Measurements from ENCODE around the gene CPNE5. TPM values are rescaled to one million over a fixed set of nuclear protein-coding genes. Genes with fewer than 3 reads are reported as not detected.

The CPNE5 gene
- polyA plus RNA-seq, 4 donors: 2.0 to 10.8 (median 4.1) TPM

DNA sequence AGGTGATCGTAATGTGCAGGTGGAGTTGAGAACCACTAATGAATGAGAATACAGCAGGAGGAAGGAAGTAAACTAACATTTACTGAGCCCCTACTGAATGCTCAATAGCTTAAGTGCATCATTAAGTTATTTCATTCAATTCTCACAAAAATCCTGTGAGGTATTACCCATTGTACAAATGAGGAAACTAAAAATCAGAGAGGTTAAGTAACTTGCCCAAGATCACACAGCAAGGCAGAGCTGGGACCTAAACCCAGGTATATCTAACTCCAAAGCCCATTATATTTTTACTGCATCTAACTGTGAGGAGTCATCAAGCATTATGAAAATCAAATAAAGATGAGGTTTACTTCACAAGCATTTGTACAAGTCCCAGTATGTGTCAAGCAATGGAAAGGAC lies 35.3 kb downstream of the CPNE5 start:
- WGBS, 3 donors: 52 to 71% (median 57%) methylated on average over 1 of the region's 1 CpG
- H3K36me3 ChIP-seq (ENCODE audit: control insufficient read depth in 3 of 3, insufficient read depth in 2 of 3, low read depth in 1 of 3, low read length in 3 of 3): peaks cover 0 to 3% (median 0%) of the 10 kb centered on the region in 3 donors
- no peak overlapping the region for H3K27ac ChIP-seq (ENCODE audit: low read depth in 1 of 3, low read length in 2 of 3)
- no peaks in the 10 kb centered on the region for H3K9me3 ChIP-seq (ENCODE audit: control insufficient read depth in 2 of 2, insufficient read depth in 1 of 2, low read depth in 1 of 2, low read length in 1 of 2)
- no peak for DNase-seq
- no peak for FAIRE-seq
- peaks cover 0 to 6% (median 0%) of the 10 kb centered on the region in 3 donors for H3K4me1 ChIP-seq (ENCODE audit: control insufficient read depth in 3 of 3, insufficient read depth in 2 of 3, low read depth in 1 of 3, low read length in 2 of 3)
- H3K27me3 ChIP-seq (ENCODE audit: control insufficient read depth in 3 of 3, insufficient read depth in 3 of 3, low read length in 3 of 3): peaks cover 0 to 16% (median 0%) of the 10 kb centered on the region in 3 donors
- no peak overlapping the region for H3K4me3 ChIP-seq (ENCODE audit: low read depth in 1 of 3, low read length in 3 of 3)

DNA sequence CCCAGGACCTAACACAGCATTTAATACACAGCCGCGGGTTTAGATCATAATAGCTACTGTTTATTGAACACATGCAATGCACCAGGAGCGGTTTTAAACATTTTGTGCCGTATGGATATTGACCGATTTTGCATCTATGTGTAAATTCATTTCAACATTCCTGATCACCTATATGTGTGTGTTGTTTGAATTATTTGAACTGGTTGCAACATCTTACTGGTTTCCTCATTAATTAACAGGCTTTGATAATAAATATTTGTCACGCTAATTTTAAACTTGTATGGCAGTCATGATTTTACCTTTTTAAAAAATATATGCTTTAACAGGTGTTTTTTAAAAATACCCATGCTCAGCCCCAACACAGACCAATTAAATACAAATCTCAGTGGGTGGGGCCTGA lies 35.8 kb downstream of the CPNE5 start:
- H3K27me3 ChIP-seq (ENCODE audit: control insufficient read depth in 3 of 3, insufficient read depth in 3 of 3, low read length in 3 of 3): peaks cover 0 to 16% (median 0%) of the 10 kb centered on the region in 3 donors
- H3K27ac ChIP-seq (ENCODE audit: low read depth in 1 of 3, low read length in 2 of 3): no peak overlapping the region
- no peak for FAIRE-seq
- peaks cover 0 to 6% (median 0%) of the 10 kb centered on the region in 3 donors for H3K4me1 ChIP-seq (ENCODE audit: control insufficient read depth in 3 of 3, insufficient read depth in 2 of 3, low read depth in 1 of 3, low read length in 2 of 3)
- peaks cover 0 to 3% (median 0%) of the 10 kb centered on the region in 3 donors for H3K36me3 ChIP-seq (ENCODE audit: control insufficient read depth in 3 of 3, insufficient read depth in 2 of 3, low read depth in 1 of 3, low read length in 3 of 3)
- 95% methylated on average over 6 of the region's 6 CpGs for WGBS, 3 donors
- no peak overlapping the region for H3K4me3 ChIP-seq (ENCODE audit: low read depth in 1 of 3, low read length in 3 of 3)
- no peak for DNase-seq
- no peaks in the 10 kb centered on the region for H3K9me3 ChIP-seq (ENCODE audit: control insufficient read depth in 2 of 2, insufficient read depth in 1 of 2, low read depth in 1 of 2, low read length in 1 of 2)

DNA sequence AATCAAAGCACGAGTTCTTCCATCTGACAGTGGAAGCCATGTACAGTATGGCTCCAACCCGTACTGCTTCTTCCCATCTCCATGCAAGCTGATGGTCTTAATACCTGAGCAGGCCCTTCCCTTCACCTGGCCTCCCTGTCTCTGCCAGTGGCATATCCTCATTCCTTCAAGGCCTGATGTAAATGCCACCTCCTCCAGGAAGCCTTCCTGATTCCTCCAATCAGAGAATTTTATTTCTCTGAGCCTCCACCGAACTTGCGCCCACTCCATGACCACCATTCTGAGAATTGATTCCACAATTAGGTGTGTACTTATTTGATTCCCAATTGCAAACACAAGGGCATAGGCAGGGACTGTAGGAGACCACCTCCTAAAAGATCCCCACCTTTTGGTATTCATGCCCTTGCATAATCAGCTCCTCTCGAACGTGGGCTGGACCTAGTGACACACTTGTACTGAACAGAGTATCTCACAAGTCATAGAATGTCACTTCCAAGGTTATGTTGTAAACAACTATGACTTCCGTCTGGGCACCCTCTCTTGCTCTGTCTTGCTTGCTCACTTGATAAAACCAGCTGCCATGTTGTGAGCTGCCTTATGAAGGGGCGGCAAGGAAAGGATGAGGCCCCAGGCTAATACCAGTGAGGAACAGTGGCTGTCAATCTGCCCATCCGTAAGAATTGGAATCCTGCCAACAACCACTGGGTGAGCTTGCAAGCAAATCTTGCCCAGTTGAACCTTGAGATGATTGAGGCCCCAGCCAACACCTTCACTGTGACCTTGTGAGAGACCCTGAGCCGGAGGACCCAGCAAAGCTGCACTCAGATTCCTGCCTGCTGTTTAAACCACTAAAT lies 38.8 kb downstream of the CPNE5 start:
- 62 to 76% (median 65%) methylated on average over 10 of the region's 10 CpGs for WGBS, 3 donors

DNA sequence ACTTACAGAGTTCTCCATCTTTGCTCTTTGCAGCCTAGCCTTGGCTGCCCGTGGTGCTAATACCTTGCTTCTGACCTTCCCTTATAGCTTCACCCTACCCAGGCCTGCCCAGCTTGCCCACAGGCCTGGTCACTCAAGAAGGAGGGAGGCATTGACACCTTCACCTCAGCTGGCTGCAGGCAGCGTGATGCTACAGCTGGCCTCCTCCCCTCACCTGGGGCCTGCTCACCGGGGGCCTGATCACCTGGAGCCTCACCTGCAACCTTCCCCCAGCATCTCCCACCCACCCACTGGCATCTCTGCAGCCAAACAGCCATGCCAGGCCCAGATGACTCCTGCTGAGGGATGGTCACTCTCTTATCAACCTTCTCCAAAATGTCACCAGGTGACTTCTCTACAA lies 40.4 kb downstream of the CPNE5 start:
- Histone ChIP-seq H3K36me3 (ENCODE audit: control insufficient read depth in 3 of 3, insufficient read depth in 2 of 3, low read depth in 1 of 3, low read length in 3 of 3) (peaks cover 0 to 3% (median 0%) of the 10 kb centered on the region in 3 donors), H3K4me1 (ENCODE audit: control insufficient read depth in 3 of 3, insufficient read depth in 2 of 3, low read depth in 1 of 3, low read length in 2 of 3) (peaks cover 0 to 6% (median 0%) of the 10 kb centered on the region in 3 donors), H3K9me3 (ENCODE audit: control insufficient read depth in 2 of 2, insufficient read depth in 1 of 2, low read depth in 1 of 2, low read length in 1 of 2) (no peaks in the 10 kb centered on the region), H3K27ac (ENCODE audit: low read depth in 1 of 3, low read length in 2 of 3) (no peak overlapping the region), H3K27me3 (ENCODE audit: control insufficient read depth in 3 of 3, insufficient read depth in 3 of 3, low read length in 3 of 3) (no peaks in the 10 kb centered on the region), H3K4me3 (ENCODE audit: low read depth in 1 of 3, low read length in 3 of 3) (no peak overlapping the region)
- DNase-seq (no peak), FAIRE-seq (no peak)
- WGBS, 3 donors: 62 to 78% (median 70%) methylated on average over 3 of the region's 3 CpGs

More for the DNA sequence above, 38.8 kb downstream of the CPNE5 start:
- H3K36me3 ChIP-seq (ENCODE audit: control insufficient read depth in 3 of 3, insufficient read depth in 2 of 3, low read depth in 1 of 3, low read length in 3 of 3): peaks cover 0 to 3% (median 0%) of the 10 kb centered on the region in 3 donors
- no peaks in the 10 kb centered on the region for H3K9me3 ChIP-seq (ENCODE audit: control insufficient read depth in 2 of 2, insufficient read depth in 1 of 2, low read depth in 1 of 2, low read length in 1 of 2)
- DNase-seq: peak; percentile 26 to 43
- no peak overlapping the region for H3K27ac ChIP-seq (ENCODE audit: low read depth in 1 of 3, low read length in 2 of 3)
- peaks cover 0 to 6% (median 0%) of the 10 kb centered on the region in 3 donors for H3K4me1 ChIP-seq (ENCODE audit: control insufficient read depth in 3 of 3, insufficient read depth in 2 of 3, low read depth in 1 of 3, low read length in 2 of 3)
- no peak for FAIRE-seq
- H3K27me3 ChIP-seq (ENCODE audit: control insufficient read depth in 3 of 3, insufficient read depth in 3 of 3, low read length in 3 of 3): peaks cover 0 to 7% (median 0%) of the 10 kb centered on the region in 3 donors
- H3K4me3 ChIP-seq (ENCODE audit: low read depth in 1 of 3, low read length in 3 of 3): no peak overlapping the region

DNA sequence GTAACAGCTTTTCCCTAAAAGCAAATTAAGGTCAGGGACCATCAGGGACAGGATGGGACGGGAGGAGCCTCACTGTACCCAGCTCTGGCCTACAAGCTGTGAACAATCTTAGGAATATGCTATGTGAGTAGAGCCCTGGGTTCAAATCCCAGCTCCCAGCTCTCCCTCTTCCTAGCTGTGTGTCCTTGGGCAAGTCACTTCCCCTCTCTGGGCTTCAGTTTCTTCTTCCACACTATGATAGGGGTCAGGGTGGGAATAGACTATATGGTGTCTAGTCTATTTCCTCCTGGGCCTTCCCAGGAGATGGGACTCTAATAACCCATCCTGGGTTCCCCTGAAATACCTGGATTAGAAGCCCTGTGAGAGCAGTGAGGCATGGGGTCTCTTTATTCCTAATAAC lies 41.6 kb downstream of the CPNE5 start:
- no peak overlapping the region for H3K4me3 ChIP-seq (ENCODE audit: low read depth in 1 of 3, low read length in 3 of 3)
- no peak for FAIRE-seq
- H3K4me1 ChIP-seq (ENCODE audit: control insufficient read depth in 3 of 3, insufficient read depth in 2 of 3, low read depth in 1 of 3, low read length in 2 of 3): peaks cover 0 to 6% (median 0%) of the 10 kb centered on the region in 3 donors
- H3K27ac ChIP-seq (ENCODE audit: low read depth in 1 of 3, low read length in 2 of 3): no peak overlapping the region
- H3K9me3 ChIP-seq (ENCODE audit: control insufficient read depth in 2 of 2, insufficient read depth in 1 of 2, low read depth in 1 of 2, low read length in 1 of 2): no peaks in the 10 kb centered on the region
- H3K27me3 ChIP-seq (ENCODE audit: control insufficient read depth in 3 of 3, insufficient read depth in 3 of 3, low read length in 3 of 3): peaks cover 0 to 7% (median 0%) of the 10 kb centered on the region in 3 donors
- H3K36me3 ChIP-seq (ENCODE audit: control insufficient read depth in 3 of 3, insufficient read depth in 2 of 3, low read depth in 1 of 3, low read length in 3 of 3): peaks cover 0 to 3% (median 0%) of the 10 kb centered on the region in 3 donors
- WGBS, 3 donors: 81 to 86% (median 86%) methylated on average over 1 of the region's 1 CpG
- DNase-seq: no peak

DNA sequence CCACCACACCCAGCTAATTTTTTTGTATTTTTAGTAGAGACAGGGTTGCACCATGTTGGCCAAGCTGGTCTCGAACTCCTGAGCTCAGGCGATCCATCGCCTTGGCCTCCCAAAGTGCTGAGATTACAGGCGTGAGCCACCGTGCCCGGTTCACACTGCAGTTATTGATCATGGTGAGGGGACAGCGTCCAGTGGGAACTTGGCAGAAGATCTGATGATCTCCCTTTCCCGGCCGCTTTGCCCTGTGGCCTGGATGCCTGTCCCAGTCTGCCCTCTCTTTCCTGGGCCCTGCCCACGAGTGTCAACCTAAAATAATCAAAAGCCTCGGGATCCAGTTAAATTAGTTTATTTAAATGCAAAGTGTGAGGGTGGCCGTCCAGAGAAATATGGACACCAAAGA lies 42.2 kb downstream of the CPNE5 start:
- no peak for FAIRE-seq
- H3K36me3 ChIP-seq (ENCODE audit: control insufficient read depth in 3 of 3, insufficient read depth in 2 of 3, low read depth in 1 of 3, low read length in 3 of 3): peaks cover 0 to 3% (median 0%) of the 10 kb centered on the region in 3 donors
- no peaks in the 10 kb centered on the region for H3K9me3 ChIP-seq (ENCODE audit: control insufficient read depth in 2 of 2, insufficient read depth in 1 of 2, low read depth in 1 of 2, low read length in 1 of 2)
- DNase-seq: no peak
- 89 to 93% (median 93%) methylated on average over 12 of the region's 12 CpGs for WGBS, 3 donors
- H3K4me3 ChIP-seq (ENCODE audit: low read depth in 1 of 3, low read length in 3 of 3): no peak overlapping the region
- H3K4me1 ChIP-seq (ENCODE audit: control insufficient read depth in 3 of 3, insufficient read depth in 2 of 3, low read depth in 1 of 3, low read length in 2 of 3): peaks cover 0 to 6% (median 0%) of the 10 kb centered on the region in 3 donors
- peaks cover 0 to 13% (median 0%) of the 10 kb centered on the region in 3 donors for H3K27me3 ChIP-seq (ENCODE audit: control insufficient read depth in 3 of 3, insufficient read depth in 3 of 3, low read length in 3 of 3)
- no peak overlapping the region for H3K27ac ChIP-seq (ENCODE audit: low read depth in 1 of 3, low read length in 2 of 3)

DNA sequence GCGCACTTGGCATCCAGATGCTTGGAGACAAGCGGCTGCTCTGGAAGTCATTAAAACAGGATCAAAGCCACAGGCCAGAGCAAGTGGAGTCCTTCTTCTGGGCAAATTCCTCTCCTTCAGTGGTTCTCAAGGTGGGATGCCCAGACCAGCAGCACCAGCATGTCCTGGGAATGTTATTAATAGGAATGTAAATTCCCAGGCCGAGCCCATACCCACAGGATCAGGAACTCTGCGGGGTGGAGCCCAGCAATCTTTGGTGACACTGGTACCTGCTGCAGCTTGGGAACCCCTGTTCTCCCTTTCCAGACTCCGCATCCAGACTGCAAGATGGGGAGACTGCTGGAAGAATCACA lies 44.6 kb downstream of the CPNE5 start:
- peaks cover 0 to 3% (median 0%) of the 10 kb centered on the region in 3 donors for H3K36me3 ChIP-seq (ENCODE audit: control insufficient read depth in 3 of 3, insufficient read depth in 2 of 3, low read depth in 1 of 3, low read length in 3 of 3)
- no peak overlapping the region for H3K27ac ChIP-seq (ENCODE audit: low read depth in 1 of 3, low read length in 2 of 3)
- peaks cover 0 to 24% (median 0%) of the 10 kb centered on the region in 3 donors for H3K27me3 ChIP-seq (ENCODE audit: control insufficient read depth in 3 of 3, insufficient read depth in 3 of 3, low read length in 3 of 3)
- no peaks in the 10 kb centered on the region for H3K9me3 ChIP-seq (ENCODE audit: control insufficient read depth in 2 of 2, insufficient read depth in 1 of 2, low read depth in 1 of 2, low read length in 1 of 2)
- FAIRE-seq (no peak), DNase-seq (no peak)
- H3K4me1 ChIP-seq (ENCODE audit: control insufficient read depth in 3 of 3, insufficient read depth in 2 of 3, low read depth in 1 of 3, low read length in 2 of 3): no peaks in the 10 kb centered on the region
- no peak overlapping the region for H3K4me3 ChIP-seq (ENCODE audit: low read depth in 1 of 3, low read length in 3 of 3)
- 91 to 94% (median 91%) methylated on average over 5 of the region's 5 CpGs for WGBS, 3 donors

DNA sequence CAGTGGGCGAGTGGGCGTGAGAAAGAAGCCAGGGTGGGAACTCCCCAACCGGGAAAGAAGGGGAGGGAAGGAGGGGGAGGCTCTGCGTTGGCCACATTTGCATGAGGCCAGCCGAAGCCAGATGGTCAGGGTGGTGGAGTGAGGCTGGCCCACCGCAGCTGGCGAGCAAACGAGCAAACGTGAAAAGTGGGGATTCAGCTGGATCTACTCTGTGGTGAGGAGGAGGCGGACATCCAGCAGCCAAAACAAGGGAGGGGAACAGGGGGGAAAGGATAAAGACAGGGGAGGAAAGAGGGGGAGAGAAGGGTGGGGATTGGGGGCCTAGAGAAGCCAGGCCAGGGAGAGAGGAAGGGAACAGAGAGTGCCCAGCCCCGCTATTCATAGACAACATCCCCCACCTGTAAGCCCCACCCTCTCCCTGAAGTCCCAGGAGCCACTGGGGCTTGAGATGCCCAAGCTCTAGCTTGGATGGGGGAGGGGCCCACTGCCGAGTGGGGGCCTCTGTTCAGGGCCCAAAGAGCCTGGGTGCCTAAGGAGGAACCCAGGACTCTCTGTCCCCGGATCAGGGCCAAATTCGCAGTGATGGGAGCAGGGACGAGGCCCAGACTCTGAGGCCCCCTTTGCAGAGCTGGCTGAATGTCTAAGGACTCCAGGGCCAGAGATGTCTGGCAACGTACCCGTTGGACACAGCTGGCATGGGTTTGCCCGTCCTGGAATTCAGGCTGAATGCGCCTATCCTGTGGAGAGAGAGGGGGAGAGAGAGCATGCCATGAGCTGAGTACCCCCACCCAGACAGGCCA lies 45.1 kb downstream of the CPNE5 start:
- H3K4me1 ChIP-seq (ENCODE audit: control insufficient read depth in 3 of 3, insufficient read depth in 2 of 3, low read depth in 1 of 3, low read length in 2 of 3): no peaks in the 10 kb centered on the region
- H3K9me3 ChIP-seq (ENCODE audit: control insufficient read depth in 2 of 2, insufficient read depth in 1 of 2, low read depth in 1 of 2, low read length in 1 of 2): no peaks in the 10 kb centered on the region
- WGBS, 3 donors: 58 to 75% (median 70%) methylated on average over 19 of the region's 19 CpGs

More for the DNA sequence above, 45.1 kb downstream of the CPNE5 start:
- no peak for FAIRE-seq
- H3K27ac ChIP-seq (ENCODE audit: low read depth in 1 of 3, low read length in 2 of 3): no peak overlapping the region
- no peak overlapping the region for H3K4me3 ChIP-seq (ENCODE audit: low read depth in 1 of 3, low read length in 3 of 3)
- no peaks in the 10 kb centered on the region for H3K36me3 ChIP-seq (ENCODE audit: control insufficient read depth in 3 of 3, insufficient read depth in 2 of 3, low read depth in 1 of 3, low read length in 3 of 3)
- peaks cover 0 to 30% (median 0%) of the 10 kb centered on the region in 3 donors for H3K27me3 ChIP-seq (ENCODE audit: control insufficient read depth in 3 of 3, insufficient read depth in 3 of 3, low read length in 3 of 3)
- no peak for DNase-seq

Data from small intestine (tissue), 7 donors.